ENCODE data around the gene SLC6A19. TPM values are rescaled to one million over a fixed set of nuclear protein-coding genes. Genes with fewer than 3 reads are reported as not detected.
A peak's percentile ranks its signal among the peaks of the same experiment; 100 is the strongest.

Gene SLC6A19
- total and polyA plus RNA-seq, 10 of the 15 experiments (the other 5 are each of a cell fraction or from before 2014, with no cell fraction given): 0.01 to 0.03 TPM; not detected in 8

GRCh38 chr5:1208221-1208742 is 6.9 kb downstream of the SLC6A19 start (continued):
- TF ChIP-seq NKRF (conservative IDR thresholded peaks at IDR 0.05) (no peak), ATF7 (IDR thresholded peaks at IDR 0.05; ENCODE audit: low read depth) (no peak), NFXL1 (IDR thresholded peaks at IDR 0.05; ENCODE audit: borderline replicate concordance) (no peak)

- no peak for FAIRE-seq
- in situ Hi-C loops (cut with MboI): no loop called here
- no peak for TF ChIP-seq CREB1 (IDR thresholded peaks at IDR 0.05; ENCODE audit: low read depth)
- no peak for TF ChIP-seq BCLAF1 (IDR thresholded peaks at IDR 0.05)
- TF ChIP-seq SREBF2 (IDR thresholded peaks at IDR 0.05; ENCODE audit: low read length): no peak
- no peak for TF ChIP-seq ATF3 (IDR thresholded peaks at IDR 0.05; ENCODE audit: borderline replicate concordance, extremely low read depth, low read depth, low read length)
- TF ChIP-seq SKIL (IDR thresholded peaks at IDR 0.05; ENCODE audit: low read depth, poor library complexity, severe bottlenecking): no peak
- no peak for TF ChIP-seq USF2 (IDR thresholded peaks at IDR 0.05; ENCODE audit: borderline replicate concordance, low read depth, low read length)
- peak; percentile 55 for TF ChIP-seq RAD21 (IDR thresholded peaks at IDR 0.05; ENCODE audit: insufficient read depth, low read depth, low read length)
- peak; percentile 33; the same call in 1 of the 2 replicates for TF ChIP-seq SMC3 (IDR thresholded peaks at IDR 0.05; ENCODE audit: borderline replicate concordance, low read length)
These were observed 7.5 kb downstream of the SLC6A19 start for GRCh38 chr5:1208743-1209488.

More at GRCh38 chr5:1208743-1209488, 7.5 kb downstream of the SLC6A19 start:
- Histone ChIP-seq H3K27ac (ENCODE audit: control insufficient read depth, insufficient read depth) (no peak overlapping the region), H3K9me3 (replicated peaks; ENCODE audit: control insufficient read depth, insufficient read depth, low read length) (no peaks in the 10 kb centered on the region), H3K79me2 (ENCODE audit: control insufficient read depth, insufficient read depth, low read length) (no peaks in the 10 kb centered on the region), H3K4me1 (ENCODE audit: control insufficient read depth, insufficient read depth, low read length) (no peaks in the 10 kb centered on the region), H4K20me1 (ENCODE audit: control insufficient read depth, insufficient read depth) (no peaks in the 10 kb centered on the region; the same call in 1 of the 2 replicates), H3K36me3 (ENCODE audit: control insufficient read depth in 2 of 2, insufficient read depth in 2 of 2, low read length in 1 of 2) (no peaks in the 10 kb centered on the region), H3K27me3 (replicated peaks in 1 of 2; ENCODE audit: control insufficient read depth in 2 of 2, insufficient read depth in 2 of 2, low read length in 1 of 2) (no peaks in the 10 kb centered on the region), H3K4me2 (ENCODE audit: control insufficient read depth, insufficient read depth) (no peak overlapping the region), H3K4me3 (no peak overlapping the region), H2AFZ (ENCODE audit: control insufficient read depth, low read depth, low read length) (no peak overlapping the region), H3K9ac (ENCODE audit: control insufficient read depth, insufficient read depth, low read length) (no peak overlapping the region)
- RAD21 ChIA-PET (ENCODE audit: unreplicated experiment): interaction anchor here (0.7 to 1.7 kb wide), 5 partner anchors 87 to 444 kb away, joined by 3 to 9 read pairs (median 5); no protein-coding TSS in a partner anchor
- intact Hi-C loops (cut with micrococcal nuclease; ENCODE audit: unreplicated experiment): no loop called here
- SMC1A ChIA-PET (ENCODE audit: uncharacterized antibody, unreplicated experiment): interaction anchor here (0.9 kb wide), 1 partner anchor 436 kb away, joined by 3 read pairs; no protein-coding TSS in a partner anchor
- CTCF ChIA-PET: interaction anchor here (0.7 to 1.7 kb wide), 10 partner anchors 12 to 444 kb away, joined by 3 to 11 read pairs (median 3); partner anchors contain the start of gene CLPTM1L
- POLR2A ChIA-PET: no interaction called here
- WGBS (ENCODE audit: insufficient coverage, insufficient replicate concordance, low lambda C conversion rate, missing lambda C conversion rate): 36% methylated on average over 18 of the region's 24 CpGs
- DNase-seq (ENCODE audit: low read depth, low spot score): no peak
- BruUV-seq (replicated peaks): no TSS peak
- ATAC-seq: peak; percentile 79

All from GM12878 (cell line).